ENCODE results near the gene ARRB1.
"Not testable (repeated sequence)": the region's sequence is repeated elsewhere in the genome, so short reads cannot be mapped to it uniquely, and the experiment has no call there.

Gene ARRB1

DNA sequence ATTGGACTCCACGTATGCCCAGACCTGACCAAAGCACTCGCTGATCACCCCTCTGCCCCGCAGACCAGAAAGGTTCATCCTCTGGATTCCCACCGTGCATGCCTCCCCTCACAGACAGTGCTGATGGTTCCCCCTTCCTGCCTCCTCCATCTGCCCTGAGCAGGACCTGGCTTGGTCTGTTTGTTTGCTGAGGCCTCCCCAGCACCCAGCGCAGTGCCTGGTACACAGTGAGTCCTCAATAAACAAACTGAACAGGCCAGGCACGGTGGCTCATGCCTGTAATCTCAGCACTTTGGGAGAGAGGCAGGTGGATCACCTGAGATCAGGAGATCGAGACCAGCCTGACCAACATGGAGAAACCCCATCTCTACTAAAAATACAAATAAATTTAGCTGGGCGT is 24.2 kb upstream of the ARRB1 start:
- no peak overlapping the region for H3K4me3 ChIP-seq (replicated peaks; ENCODE audit: low read depth, low read length)
- H3K36me3 ChIP-seq (ENCODE audit: control insufficient read depth, insufficient read depth, low read length) = no peaks in the 10 kb centered on the region
- TF ChIP-seq, protein P1, sequence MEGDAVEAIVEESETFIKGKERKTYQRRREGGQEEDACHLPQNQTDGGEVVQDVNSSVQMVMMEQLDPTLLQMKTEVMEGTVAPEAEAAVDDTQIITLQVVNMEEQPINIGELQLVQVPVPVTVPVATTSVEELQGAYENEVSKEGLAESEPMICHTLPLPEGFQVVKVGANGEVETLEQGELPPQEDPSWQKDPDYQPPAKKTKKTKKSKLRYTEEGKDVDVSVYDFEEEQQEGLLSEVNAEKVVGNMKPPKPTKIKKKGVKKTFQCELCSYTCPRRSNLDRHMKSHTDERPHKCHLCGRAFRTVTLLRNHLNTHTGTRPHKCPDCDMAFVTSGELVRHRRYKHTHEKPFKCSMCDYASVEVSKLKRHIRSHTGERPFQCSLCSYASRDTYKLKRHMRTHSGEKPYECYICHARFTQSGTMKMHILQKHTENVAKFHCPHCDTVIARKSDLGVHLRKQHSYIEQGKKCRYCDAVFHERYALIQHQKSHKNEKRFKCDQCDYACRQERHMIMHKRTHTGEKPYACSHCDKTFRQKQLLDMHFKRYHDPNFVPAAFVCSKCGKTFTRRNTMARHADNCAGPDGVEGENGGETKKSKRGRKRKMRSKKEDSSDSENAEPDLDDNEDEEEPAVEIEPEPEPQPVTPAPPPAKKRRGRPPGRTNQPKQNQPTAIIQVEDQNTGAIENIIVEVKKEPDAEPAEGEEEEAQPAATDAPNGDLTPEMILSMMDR (IDR thresholded peaks at IDR 0.05; ENCODE audit: insufficient read depth, low read length, poor library complexity, severe bottlenecking) = no peak
- no peaks in the 10 kb centered on the region for H3K27me3 ChIP-seq (replicated peaks; ENCODE audit: control insufficient read depth, insufficient read depth, low read length)
- no peak for DNase-seq (ENCODE audit: extremely low read depth, insufficient read length)

DNA sequence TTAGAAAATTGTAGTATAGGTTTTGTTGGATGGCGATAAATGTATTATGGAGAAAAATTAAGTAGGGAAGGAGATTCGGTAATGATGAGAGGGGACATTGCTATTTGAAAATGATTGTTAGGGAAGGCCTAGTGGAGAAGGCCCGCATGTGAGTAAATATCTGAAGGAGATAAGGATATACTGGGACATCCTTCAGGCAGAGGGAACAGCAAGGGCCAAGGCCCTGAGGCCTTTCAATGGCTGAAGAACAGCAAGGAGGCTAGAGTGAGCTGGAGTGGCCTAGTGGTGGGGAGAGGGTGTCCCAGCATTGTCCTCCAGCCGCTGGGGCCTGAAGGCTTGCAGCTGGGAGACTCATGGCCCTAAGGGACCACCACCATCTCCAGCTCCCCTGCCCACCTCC is 23.2 kb upstream of the ARRB1 start:
- H3K4me3 ChIP-seq (replicated peaks; ENCODE audit: low read depth, low read length) = no peak overlapping the region
- TF ChIP-seq, protein P1 (IDR thresholded peaks at IDR 0.05; ENCODE audit: insufficient read depth, low read length, poor library complexity, severe bottlenecking) = no peak
- no peaks in the 10 kb centered on the region for H3K27me3 ChIP-seq (replicated peaks; ENCODE audit: control insufficient read depth, insufficient read depth, low read length)
- H3K36me3 ChIP-seq (ENCODE audit: control insufficient read depth, insufficient read depth, low read length) = no peaks in the 10 kb centered on the region
- no peak for DNase-seq (ENCODE audit: extremely low read depth, insufficient read length)

DNA sequence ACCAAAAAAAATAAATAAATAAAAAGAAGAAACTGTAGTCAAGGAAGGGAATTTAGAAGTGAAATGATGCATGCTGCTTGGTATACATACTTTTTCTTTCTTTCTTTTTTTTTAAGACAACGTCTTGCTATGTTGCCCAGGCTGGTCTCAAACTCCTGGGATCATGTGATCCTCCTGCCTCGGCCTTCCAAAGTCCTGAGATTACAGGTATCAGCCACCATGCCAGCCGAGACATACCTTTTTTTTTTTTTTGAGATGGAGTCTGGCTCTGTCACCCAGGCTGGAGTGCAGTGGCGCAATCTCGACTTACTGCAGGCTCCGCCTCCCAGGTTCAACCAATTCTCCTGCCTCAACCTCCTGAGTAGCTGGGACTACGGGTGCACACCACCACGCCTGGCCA is 21.7 kb upstream of the ARRB1 start:
- Histone ChIP-seq H3K4me3 (replicated peaks; ENCODE audit: low read depth, low read length) (no peak overlapping the region), H3K27me3 (replicated peaks; ENCODE audit: control insufficient read depth, insufficient read depth, low read length) (no peaks in the 10 kb centered on the region), H3K36me3 (ENCODE audit: control insufficient read depth, insufficient read depth, low read length) (no peaks in the 10 kb centered on the region)
- TF ChIP-seq, protein P1 (IDR thresholded peaks at IDR 0.05; ENCODE audit: insufficient read depth, low read length, poor library complexity, severe bottlenecking) = no peak
- no peak for DNase-seq (ENCODE audit: extremely low read depth, insufficient read length)

DNA sequence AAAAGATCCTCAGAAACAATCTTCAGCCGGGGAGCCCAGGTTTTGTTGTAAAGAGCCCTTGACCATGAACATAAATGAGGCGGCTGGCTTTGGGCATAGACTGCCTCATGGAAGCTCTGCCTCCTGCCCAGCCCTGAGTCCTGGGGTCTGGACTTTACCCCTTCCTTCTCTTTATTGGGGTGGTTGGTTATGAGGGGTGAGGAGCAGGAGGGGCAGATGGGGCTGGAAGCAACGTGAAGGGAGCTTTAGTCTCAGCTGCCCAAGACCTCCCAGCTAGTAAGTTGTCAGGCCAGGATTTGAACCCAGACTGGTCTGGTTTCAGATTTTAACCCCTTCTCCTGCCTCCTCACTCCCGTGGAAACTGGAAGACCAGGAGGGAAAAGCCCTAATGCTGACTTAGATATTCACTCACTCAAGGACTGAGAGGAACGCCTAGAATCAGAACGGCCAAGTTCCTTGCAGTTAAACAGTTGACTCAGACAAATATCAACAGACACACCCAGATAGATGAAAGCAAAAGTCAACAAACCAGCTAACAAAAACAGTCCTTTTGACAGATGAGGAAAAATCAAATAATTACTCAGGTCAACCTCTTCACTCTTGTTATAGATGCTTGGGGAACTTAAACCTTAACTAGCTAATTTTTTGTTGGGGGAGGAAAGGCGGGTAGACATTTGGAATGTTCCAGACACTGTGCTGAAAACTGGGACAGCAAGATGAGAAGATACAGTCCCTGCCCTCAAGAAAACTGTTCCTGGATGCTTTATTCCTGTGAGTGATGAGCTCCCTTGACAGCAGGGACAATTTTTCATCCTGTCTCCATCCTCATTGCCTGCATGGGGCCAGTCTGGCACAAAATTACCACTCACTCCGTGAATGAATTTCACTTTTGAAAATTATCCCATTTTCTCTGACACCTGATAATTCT is 20.8 kb upstream of the ARRB1 start:
- no peaks in the 10 kb centered on the region for H3K36me3 ChIP-seq (ENCODE audit: control insufficient read depth, insufficient read depth, low read length)
- TF ChIP-seq, protein P1 (IDR thresholded peaks at IDR 0.05; ENCODE audit: insufficient read depth, low read length, poor library complexity, severe bottlenecking) = no peak
- H3K4me3 ChIP-seq (replicated peaks; ENCODE audit: low read depth, low read length) = no peak overlapping the region
- no peak for DNase-seq (ENCODE audit: extremely low read depth, insufficient read length)
- H3K27me3 ChIP-seq (replicated peaks; ENCODE audit: control insufficient read depth, insufficient read depth, low read length) = no peaks in the 10 kb centered on the region

DNA sequence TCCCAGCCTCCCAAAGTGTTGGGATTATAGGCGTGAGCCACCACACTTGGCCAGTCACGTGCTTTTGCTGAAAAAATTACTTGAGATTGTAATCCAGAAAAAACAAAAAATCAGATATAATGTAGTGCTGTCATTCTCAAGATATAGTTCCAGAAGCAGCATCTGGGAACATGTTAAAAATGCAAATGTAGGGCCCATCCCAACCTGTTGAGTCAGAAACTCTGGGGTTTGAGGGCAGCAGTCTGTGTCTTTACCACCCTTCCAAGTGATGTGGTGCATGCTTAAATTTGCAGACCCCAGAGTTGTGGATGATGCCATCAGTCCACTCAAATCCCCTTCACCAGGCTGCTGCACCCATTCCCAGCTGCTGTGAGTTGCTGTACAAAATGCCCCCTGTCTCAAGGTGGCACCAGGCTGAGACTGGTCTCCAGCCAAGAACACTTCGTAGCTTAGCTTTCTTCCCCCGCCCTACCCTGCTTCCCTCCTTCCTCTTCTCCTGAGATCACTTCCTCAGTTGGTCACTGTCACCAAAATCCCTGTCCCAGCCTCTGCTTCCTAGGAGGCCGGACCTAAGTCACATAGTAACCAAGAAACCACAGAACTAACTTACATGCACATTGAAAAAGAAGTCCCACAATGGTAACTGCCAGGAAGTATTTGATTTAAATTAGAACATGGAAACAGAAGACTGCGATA is 18.2 kb upstream of the ARRB1 start:
- H3K4me3 ChIP-seq (replicated peaks; ENCODE audit: low read depth, low read length) = no peak overlapping the region

DNA sequence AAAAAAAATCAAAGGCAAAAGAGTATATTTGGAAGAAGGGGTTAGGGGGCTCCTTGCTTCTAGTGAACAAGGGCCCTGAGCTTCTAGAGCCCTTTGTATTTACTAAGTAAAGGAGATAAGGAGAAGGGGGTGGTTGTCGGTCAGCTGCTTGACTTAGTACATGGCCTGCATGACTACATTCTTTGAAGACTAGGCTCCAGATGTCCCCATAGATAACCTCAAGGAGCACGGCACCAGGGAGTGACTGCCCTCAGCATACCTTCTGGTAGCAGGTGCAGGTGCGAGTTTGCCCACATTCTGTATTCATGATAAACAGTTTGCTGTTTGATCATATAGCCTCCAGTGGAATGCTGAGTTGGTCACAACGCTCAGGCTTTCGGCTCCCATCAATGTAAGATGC is 15.4 kb upstream of the ARRB1 start:
- not testable (repeated sequence) for H3K4me3 ChIP-seq (replicated peaks; ENCODE audit: low read depth, low read length); H3K27me3 ChIP-seq (replicated peaks; ENCODE audit: control insufficient read depth, insufficient read depth, low read length); H3K36me3 ChIP-seq (ENCODE audit: control insufficient read depth, insufficient read depth, low read length); DNase-seq (ENCODE audit: extremely low read depth, insufficient read length)

More for the DNA sequence above, 18.2 kb upstream of the ARRB1 start:
- no peak for DNase-seq (ENCODE audit: extremely low read depth, insufficient read length)
- H3K36me3 ChIP-seq (ENCODE audit: control insufficient read depth, insufficient read depth, low read length) = no peaks in the 10 kb centered on the region
- H3K27me3 ChIP-seq (replicated peaks; ENCODE audit: control insufficient read depth, insufficient read depth, low read length) = no peaks in the 10 kb centered on the region
- TF ChIP-seq, protein P1 (IDR thresholded peaks at IDR 0.05; ENCODE audit: insufficient read depth, low read length, poor library complexity, severe bottlenecking) = no peak

Data from GM06990 (cell line).